CD4-positive, alpha-beta T cell treated with Interleukin-17A for 4 hours (primary cell): ENCODE data around the gene TUT1.

Source experiments
- DNase-seq: peaks from one replicate; pipeline ENCODE4 v3.0.0-alpha.2; 2020; ENCODE audit warnings: mixed read lengths

The TUT1 gene

DNA sequence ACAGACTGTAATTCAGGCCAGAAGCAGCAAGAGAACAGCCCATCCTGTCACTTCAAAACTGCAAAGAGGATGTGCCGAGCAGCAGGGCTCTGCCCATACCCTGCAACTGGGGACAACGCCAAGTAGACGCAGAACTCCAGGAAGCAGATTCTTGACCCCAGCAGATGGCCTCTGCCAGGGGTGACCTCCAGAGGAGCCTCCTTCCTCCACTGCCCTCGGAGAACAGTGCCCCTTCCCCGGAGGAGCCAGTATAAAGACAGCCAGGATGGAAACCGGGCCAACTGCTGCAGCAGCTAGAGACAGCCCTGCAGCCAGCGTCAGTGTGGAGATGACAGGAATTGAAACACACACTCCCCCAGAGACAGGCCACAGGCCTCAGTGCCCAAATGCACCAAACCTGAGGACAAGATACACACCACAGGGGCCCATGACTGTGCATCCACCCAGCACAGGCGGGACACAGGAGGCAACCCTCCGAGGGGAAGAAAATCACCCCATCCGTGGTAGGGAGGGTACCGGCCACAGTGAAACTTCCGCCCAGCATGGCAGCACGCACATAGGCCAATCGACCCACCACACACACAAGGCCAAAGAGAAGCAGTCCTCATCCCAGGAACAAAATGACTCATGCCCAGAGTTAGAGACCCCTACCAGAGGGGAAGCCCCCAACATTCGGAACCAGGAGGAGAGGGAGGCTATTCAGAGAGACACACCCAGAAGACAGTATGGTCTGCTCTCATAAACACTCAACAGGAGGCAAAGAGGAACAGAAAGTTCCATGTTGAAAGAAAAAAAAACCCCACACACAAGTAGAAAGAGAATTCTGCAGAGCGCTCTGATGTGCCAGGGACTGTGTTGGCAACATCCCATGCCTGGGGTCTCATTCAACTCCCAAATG is 50.3 kb downstream of the TUT1 start:
- DNase-seq, result no peak

DNA sequence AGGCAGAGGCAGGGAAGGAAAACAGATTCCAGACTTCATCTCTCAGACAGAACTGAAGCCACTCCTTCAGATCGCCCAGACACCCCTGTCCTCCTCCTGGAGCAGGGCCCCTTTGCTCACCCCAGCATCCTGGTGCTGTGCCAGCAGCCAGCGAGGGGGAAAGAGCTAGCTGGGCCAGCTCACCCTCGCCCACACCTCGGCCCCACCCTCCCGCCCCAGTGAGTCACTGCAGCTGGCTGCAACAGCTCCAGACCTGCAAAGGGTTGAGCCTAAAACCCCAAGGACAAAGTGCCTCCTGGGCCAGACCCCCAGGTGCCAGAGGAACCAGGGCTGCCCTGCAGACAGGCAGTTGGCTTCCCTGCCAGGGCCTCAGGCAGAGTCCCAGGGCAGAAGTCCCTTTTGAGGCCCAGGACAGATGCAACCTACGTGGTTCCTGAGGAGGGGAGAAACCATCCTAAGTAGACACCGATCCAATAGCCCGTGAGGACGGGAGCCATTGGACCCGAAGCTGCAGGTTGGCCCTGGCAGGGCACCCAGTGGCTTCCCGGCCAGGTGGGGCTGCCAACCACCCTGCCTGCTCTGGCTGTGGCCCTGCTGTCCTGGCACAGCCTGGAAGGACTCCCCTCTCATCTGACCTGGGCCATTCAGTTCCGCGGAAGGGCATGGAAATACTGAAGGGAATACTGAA is 51.9 kb downstream of the TUT1 start:
- DNase-seq, result peak; percentile 78

- no peak for DNase-seq
Measured at GRCh38 chr11:62538470-62539237, 52.7 kb downstream of the TUT1 start.

DNA sequence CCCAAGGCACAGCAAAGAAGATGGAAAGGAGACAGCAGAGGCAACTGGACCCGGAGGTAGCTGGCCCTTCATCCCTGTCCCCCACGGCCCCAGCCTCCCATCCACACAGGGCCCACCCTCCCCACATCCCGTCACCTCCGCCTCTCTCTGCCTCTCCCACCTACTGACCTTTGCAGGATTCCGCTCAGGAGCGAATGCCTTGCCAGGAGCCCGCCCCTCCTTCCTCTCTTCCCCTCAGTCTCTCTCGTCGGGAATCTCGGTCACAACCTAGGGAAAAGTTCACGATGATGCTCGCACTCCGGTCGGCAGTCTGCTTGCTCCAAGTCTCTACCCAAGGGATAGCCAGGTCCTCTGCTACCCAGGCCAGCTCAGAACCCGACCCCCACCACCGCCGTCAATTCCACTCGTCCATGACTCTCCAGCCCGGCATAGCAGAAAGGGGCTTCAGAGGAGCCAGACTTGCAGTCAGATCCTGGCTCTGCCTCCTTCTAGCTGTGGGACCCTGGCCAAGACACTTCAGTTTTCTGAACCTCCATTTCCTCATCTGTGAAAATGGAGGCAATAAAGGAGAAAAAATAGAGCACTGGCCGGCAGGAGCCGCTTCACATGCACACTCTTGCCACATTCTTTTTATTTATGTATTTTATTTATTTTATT is 54.9 kb downstream of the TUT1 start:
- DNase-seq, result no peak

- DNase-seq, result no peak
Measured at GRCh38 chr11:62535802-62536201, 55.5 kb downstream of the TUT1 start.

DNA sequence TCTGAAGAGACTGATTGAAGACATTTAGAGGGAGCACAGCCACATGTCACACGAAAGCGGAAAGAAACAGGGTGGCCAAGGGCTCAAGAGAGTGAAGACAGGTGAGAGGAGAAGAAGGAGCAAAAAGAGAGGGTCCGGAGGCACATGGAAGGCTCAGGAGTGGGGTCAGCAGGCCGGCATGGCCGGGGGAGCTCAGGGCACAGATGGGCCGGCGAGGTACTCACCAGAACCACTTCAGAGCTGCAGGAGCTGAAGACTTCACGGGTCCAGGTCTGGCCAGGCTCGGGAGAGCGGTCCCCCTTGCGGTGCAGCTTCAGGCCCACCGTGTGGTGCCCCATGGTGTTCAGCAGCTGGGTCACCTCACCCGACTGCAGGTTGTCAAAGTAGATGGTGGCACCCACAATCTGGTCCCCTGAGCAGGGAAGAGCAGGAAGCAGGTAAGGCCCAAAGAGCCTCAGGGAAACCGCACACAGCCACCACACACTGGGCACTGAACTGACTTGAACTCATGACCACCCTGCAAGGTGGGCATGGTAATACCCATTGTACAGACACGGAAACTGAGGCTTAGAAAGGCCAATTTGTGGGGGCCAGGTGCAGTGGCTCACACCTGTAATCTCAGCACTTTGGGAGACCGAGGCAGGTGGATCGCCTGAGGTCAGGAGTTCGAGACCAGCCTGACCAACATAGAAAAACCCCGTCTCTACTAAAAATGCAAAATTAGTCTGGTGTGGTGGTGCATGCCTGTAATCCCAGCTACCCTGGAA is 56.4 kb downstream of the TUT1 start:
- no peak for DNase-seq

DNA sequence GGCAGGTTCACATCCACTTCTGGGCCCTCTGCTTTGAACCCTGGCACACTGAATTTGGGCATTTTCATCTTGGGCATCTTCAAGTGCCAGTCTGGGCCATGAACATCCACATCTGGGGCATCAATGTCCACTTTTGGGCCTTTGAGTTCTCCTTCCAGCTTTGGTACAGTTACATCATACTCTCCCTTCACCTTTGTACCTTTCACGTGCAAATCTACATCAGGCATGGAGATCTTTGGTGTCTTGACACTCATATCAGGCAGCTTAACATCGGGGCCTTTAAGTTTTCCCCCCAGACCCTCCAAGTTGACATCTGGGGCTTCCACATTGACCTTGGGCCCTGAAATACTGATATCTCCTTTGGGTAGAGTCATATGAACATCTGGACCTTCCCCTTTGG is 59.2 kb downstream of the TUT1 start:
- DNase-seq, result no peak
